ENCODE measurements around the gene TMIGD1. TPM values are rescaled to one million over a fixed set of nuclear protein-coding genes. Genes with fewer than 3 reads are reported as not detected.

TMIGD1 gene
- total RNA-seq, 2 experiments from 2014 or later = not detected

DNA sequence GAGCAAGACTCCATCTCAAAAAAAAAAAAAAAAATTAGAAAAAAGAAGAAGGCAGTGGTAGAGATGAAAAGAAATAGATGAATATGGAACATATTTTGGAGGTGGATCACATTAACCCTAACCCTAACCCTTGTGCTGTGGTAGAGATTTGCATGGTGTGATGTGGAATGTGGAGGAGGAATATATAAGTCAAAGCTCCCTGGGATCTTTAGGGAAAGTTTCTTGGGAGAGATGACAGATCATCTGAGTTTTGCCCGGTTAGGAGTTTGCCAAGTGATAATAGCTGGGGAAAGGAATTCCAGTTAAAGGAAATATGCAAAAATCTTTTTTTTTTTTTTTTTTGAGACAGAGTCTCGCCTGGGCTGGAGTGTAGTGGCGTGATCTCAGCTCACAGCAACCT, 29.1 kb downstream of the TMIGD1 start:
- no peaks in the 10 kb centered on the region for H3K9me3 ChIP-seq (ENCODE audit: control insufficient read depth in 1 of 2, insufficient read depth in 1 of 2, low read length in 2 of 2)
- ChIA-PET POLR2A (interaction anchor here (0.6 to 1.0 kb wide), 3 partner anchors 12 to 23 kb away, joined by 3 read pairs; no protein-coding TSS in a partner anchor), CTCF (no interaction called here)
- Mint-ChIP-seq H3K9me3 (no peaks in the 10 kb centered on the region), H3K4me1 (ENCODE audit: low read depth) (no peaks in the 10 kb centered on the region), H3K27ac (no peak overlapping the region), H3K36me3 (ENCODE audit: low read depth) (no peaks in the 10 kb centered on the region), H3K4me3 (no peak overlapping the region), H3K27me3 (no peaks in the 10 kb centered on the region)
- ATAC-seq (ENCODE audit: poor library complexity) (no peak), DNase-seq (no peak)
- H3K27ac ChIP-seq (ENCODE audit: low read depth in 1 of 2, low read length in 2 of 2) = no peak overlapping the region
- no peak overlapping the region for H3K4me3 ChIP-seq (ENCODE audit: low read length)
- no peaks in the 10 kb centered on the region for H3K36me3 ChIP-seq (ENCODE audit: insufficient read depth, low read length)
- intact Hi-C loops (cut with DNase I, micrococcal nuclease) = no loop called here
- no peaks in the 10 kb centered on the region for H3K27me3 ChIP-seq (ENCODE audit: control insufficient read depth in 1 of 2, insufficient read depth in 2 of 2, low read length in 2 of 2)
- TF ChIP-seq, protein P1, sequence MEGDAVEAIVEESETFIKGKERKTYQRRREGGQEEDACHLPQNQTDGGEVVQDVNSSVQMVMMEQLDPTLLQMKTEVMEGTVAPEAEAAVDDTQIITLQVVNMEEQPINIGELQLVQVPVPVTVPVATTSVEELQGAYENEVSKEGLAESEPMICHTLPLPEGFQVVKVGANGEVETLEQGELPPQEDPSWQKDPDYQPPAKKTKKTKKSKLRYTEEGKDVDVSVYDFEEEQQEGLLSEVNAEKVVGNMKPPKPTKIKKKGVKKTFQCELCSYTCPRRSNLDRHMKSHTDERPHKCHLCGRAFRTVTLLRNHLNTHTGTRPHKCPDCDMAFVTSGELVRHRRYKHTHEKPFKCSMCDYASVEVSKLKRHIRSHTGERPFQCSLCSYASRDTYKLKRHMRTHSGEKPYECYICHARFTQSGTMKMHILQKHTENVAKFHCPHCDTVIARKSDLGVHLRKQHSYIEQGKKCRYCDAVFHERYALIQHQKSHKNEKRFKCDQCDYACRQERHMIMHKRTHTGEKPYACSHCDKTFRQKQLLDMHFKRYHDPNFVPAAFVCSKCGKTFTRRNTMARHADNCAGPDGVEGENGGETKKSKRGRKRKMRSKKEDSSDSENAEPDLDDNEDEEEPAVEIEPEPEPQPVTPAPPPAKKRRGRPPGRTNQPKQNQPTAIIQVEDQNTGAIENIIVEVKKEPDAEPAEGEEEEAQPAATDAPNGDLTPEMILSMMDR (IDR thresholded peaks at IDR 0.05) = no peak
- no peaks in the 10 kb centered on the region for H3K4me1 ChIP-seq (ENCODE audit: insufficient read depth, low read length)

DNA sequence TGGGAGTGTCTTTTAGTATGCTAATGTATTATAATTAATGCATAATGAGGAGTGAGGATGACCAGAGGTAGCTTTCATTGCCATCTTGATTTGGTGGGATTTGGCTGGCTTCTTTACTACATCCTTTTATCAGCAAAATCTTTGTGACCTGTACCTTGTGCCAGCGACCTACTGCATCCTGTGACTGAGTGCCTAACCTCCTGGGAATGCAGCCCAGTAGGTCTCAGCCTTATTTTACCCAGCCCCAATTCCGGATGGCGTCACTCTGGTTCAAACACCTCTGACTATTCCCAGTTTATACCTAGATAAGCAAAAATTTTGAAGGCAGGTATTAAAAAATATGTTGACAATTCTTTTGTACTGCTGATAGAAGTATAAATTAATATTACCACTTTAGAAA, 31.6 kb downstream of the TMIGD1 start:
- CTCF ChIA-PET = interaction anchor here (0.6 to 1.0 kb wide), 2 partner anchors 25 to 297 kb away, joined by 4 read pairs; no protein-coding TSS in a partner anchor
- Histone ChIP-seq H3K4me1 (ENCODE audit: insufficient read depth, low read length) (no peaks in the 10 kb centered on the region), H3K4me3 (ENCODE audit: low read length) (no peak overlapping the region), H3K36me3 (ENCODE audit: insufficient read depth, low read length) (no peaks in the 10 kb centered on the region), H3K27ac (ENCODE audit: low read depth in 1 of 2, low read length in 2 of 2) (no peak overlapping the region), H3K9me3 (ENCODE audit: control insufficient read depth in 1 of 2, insufficient read depth in 1 of 2, low read length in 2 of 2) (no peaks in the 10 kb centered on the region), H3K27me3 (ENCODE audit: control insufficient read depth in 1 of 2, insufficient read depth in 2 of 2, low read length in 2 of 2) (no peaks in the 10 kb centered on the region)
- DNase-seq (no peak), ATAC-seq (ENCODE audit: poor library complexity) (no peak)
- Mint-ChIP-seq H3K9me3 (no peaks in the 10 kb centered on the region), H3K4me1 (ENCODE audit: low read depth) (no peaks in the 10 kb centered on the region), H3K4me3 (no peak overlapping the region), H3K36me3 (ENCODE audit: low read depth) (no peaks in the 10 kb centered on the region), H3K27ac (no peak overlapping the region), H3K27me3 (no peaks in the 10 kb centered on the region)
- intact Hi-C loops (cut with DNase I, micrococcal nuclease) = no loop called here
- POLR2A ChIA-PET = no interaction called here
- TF ChIP-seq, protein P1 (IDR thresholded peaks at IDR 0.05) = no peak

DNA sequence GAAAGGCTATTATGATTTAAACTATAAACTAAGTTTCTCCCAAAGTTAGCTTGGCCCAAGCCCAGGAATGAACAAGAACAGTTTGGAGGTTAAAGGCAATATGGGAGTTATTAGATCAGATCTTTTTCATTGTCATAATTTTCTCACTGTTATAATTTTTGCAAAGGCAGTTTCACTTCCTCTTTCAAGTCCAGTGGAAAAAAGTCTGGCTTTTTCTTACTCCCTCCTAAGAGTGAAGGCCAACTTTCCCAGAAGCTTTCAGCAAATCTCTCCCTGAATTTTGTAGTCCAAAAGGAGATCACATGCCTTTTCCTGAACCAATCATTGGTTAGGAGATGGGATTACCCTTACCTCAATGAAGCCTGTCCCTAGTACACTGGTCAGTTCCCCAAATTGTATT, 33.0 kb downstream of the TMIGD1 start:
- Histone ChIP-seq H3K9me3 (ENCODE audit: control insufficient read depth in 1 of 2, insufficient read depth in 1 of 2, low read length in 2 of 2) (no peaks in the 10 kb centered on the region), H3K4me1 (ENCODE audit: insufficient read depth, low read length) (no peaks in the 10 kb centered on the region), H3K27me3 (ENCODE audit: control insufficient read depth in 1 of 2, insufficient read depth in 2 of 2, low read length in 2 of 2) (no peaks in the 10 kb centered on the region), H3K36me3 (ENCODE audit: insufficient read depth, low read length) (no peaks in the 10 kb centered on the region), H3K27ac (ENCODE audit: low read depth in 1 of 2, low read length in 2 of 2) (no peak overlapping the region), H3K4me3 (ENCODE audit: low read length) (no peak overlapping the region)
- intact Hi-C loops (cut with DNase I, micrococcal nuclease) = no loop called here
- CTCF ChIA-PET = interaction anchor here (0.5 to 1.3 kb wide), 3 partner anchors 35 to 105 kb away, joined by 3 to 4 read pairs (median 3); no protein-coding TSS in a partner anchor
- Mint-ChIP-seq H3K27ac (no peak overlapping the region), H3K36me3 (ENCODE audit: low read depth) (no peaks in the 10 kb centered on the region), H3K9me3 (no peaks in the 10 kb centered on the region), H3K4me1 (ENCODE audit: low read depth) (no peaks in the 10 kb centered on the region), H3K4me3 (no peak overlapping the region), H3K27me3 (no peaks in the 10 kb centered on the region)
- ATAC-seq (ENCODE audit: poor library complexity) = no peak
- no peak for DNase-seq
- POLR2A ChIA-PET = no interaction called here
- TF ChIP-seq, protein P1 (IDR thresholded peaks at IDR 0.05) = no peak
